ENCODE results near the gene LRRFIP2.

The LRRFIP2 gene

DNA sequence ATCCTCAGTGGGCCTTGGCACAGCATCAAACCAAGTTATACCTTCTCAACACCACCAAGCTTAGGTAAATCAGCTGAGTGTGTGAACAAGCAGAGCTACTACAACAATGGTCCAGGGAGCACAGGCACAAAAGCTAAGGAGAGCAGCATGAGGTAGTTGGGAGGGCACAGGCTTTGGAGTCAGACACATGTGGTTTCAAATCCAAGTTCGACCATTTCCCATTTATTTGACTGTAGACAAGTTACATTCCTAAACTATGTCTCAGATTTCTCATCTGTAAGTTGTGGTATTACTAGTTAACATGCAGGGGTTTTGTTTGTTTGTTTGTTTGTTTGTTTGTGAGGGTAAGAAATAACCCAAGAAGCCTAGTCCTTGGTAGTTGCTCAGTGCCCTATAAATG is 134.2 kb downstream of the LRRFIP2 start:
- H3K4me3 ChIP-seq (ENCODE audit: low read depth, low read length) = no peak overlapping the region
- TF ChIP-seq, protein P1, sequence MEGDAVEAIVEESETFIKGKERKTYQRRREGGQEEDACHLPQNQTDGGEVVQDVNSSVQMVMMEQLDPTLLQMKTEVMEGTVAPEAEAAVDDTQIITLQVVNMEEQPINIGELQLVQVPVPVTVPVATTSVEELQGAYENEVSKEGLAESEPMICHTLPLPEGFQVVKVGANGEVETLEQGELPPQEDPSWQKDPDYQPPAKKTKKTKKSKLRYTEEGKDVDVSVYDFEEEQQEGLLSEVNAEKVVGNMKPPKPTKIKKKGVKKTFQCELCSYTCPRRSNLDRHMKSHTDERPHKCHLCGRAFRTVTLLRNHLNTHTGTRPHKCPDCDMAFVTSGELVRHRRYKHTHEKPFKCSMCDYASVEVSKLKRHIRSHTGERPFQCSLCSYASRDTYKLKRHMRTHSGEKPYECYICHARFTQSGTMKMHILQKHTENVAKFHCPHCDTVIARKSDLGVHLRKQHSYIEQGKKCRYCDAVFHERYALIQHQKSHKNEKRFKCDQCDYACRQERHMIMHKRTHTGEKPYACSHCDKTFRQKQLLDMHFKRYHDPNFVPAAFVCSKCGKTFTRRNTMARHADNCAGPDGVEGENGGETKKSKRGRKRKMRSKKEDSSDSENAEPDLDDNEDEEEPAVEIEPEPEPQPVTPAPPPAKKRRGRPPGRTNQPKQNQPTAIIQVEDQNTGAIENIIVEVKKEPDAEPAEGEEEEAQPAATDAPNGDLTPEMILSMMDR (IDR thresholded peaks at IDR 0.05; ENCODE audit: insufficient read depth, low read depth, low read length, missing control alignments) = no peak
- DNase-seq (ENCODE audit: low read depth) = no peak

DNA sequence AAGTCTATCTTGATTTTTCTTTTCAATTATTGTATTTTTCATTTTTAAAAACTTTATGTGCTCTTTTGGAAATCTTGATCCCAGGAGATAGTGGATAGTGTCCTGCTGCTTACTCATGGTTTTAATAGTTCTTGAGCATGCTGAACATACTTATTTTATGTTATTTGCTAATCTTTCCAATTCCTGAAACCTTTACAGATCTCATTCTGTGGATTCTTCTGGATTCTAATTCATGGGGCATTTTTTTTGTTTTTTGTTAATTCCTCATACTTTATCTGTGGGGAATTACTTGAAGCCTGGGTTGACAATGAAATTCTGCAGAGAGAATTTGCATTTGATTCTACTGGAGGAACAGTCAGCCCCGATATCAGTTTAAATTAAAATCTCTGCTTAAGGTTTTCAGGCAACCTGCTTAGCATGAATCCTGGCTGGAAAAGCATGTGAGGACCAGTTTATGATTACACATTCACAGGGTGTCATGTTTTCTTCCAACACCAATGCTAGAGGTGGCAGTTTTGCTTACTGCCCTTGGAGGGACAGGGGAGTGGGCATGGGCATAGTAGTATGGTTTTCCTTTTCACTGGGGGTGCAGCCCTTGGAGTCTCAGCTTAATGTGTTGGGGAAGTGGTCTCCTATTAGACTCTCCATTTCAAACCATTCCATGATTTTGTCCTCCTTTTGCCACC is 135.1 kb downstream of the LRRFIP2 start:
- DNase-seq (ENCODE audit: low read depth) = no peak
- TF ChIP-seq, protein P1 (IDR thresholded peaks at IDR 0.05; ENCODE audit: insufficient read depth, low read depth, low read length, missing control alignments) = no peak
- H3K4me3 ChIP-seq (ENCODE audit: low read depth, low read length) = no peak overlapping the region

DNA sequence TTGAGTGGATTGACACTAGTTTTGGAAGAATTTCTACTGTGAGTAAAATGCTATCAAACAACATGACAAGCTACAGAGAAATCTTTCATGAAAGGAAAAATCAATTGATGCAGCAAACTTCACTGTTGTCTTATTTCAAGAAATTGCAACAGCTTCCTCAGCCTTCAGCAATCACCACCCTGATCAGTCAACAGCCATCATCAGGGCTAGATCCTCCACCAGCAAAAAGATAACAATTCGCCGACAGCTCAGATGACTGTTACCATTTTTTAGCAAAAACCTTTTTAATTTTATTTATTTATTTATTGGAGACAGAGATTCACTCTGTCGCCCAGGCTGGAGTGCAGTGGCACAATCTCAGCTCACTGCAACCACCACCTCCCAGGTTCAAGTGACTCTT is 137.0 kb downstream of the LRRFIP2 start:
- DNase-seq (ENCODE audit: low read depth) = no peak
- TF ChIP-seq, protein P1 (IDR thresholded peaks at IDR 0.05; ENCODE audit: insufficient read depth, low read depth, low read length, missing control alignments) = no peak

DNA sequence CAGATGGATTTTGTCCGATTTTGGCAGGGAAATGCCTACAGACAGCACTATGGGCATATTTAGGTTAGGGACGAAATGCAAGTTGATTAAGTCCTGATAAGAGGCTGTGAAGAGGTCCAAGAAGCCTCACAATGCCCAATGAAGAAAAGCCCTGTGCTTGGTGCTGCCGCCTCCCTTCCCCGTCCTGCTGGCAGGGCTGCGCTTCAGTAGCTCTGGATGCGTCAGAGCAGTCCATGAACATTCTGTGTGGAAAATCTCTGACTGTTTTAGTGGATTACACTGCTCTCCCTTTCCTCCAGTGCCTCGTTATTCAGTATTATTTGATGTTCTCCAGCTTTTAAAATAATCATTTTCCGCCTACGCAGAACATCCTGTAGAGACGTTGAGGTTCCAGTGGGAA is 141.4 kb downstream of the LRRFIP2 start:
- no peak overlapping the region for H3K4me3 ChIP-seq (ENCODE audit: low read depth, low read length)
- DNase-seq (ENCODE audit: low read depth) = no peak
- TF ChIP-seq, protein P1 (IDR thresholded peaks at IDR 0.05; ENCODE audit: insufficient read depth, low read depth, low read length, missing control alignments) = no peak

More for the DNA sequence above, 137.0 kb downstream of the LRRFIP2 start:
- no peak overlapping the region for H3K4me3 ChIP-seq (ENCODE audit: low read depth, low read length)

DNA sequence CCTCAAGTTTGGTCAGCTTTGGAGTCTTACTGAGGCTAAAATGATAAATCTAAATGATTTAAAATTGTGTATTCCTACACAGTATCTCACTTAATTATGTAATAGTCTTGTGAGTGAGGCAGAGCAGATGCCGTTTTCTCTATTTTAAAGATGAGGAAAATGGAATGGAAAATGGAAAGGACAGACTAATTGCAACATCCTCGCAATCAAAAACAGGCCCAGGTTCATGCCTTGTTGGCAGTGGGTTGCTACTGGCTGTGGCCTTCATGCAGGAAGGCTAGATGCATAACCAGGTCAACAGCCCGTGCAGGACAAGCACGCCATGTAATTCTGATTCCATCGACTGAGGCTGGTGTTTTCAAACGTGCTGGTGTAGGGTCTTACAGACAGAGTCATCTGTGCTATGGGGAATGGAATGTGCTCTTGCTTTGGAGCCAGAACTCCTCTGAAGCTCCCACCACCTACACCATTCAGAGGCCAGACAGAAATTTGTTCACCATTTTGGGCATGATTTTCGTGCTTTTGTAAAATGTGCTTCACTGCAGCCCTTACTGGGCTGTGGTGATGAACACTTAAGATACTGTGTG is 143.2 kb downstream of the LRRFIP2 start:
- TF ChIP-seq, protein P1 (IDR thresholded peaks at IDR 0.05; ENCODE audit: insufficient read depth, low read depth, low read length, missing control alignments) = no peak
- DNase-seq (ENCODE audit: low read depth) = no peak
- H3K4me3 ChIP-seq (ENCODE audit: low read depth, low read length) = no peak overlapping the region

DNA sequence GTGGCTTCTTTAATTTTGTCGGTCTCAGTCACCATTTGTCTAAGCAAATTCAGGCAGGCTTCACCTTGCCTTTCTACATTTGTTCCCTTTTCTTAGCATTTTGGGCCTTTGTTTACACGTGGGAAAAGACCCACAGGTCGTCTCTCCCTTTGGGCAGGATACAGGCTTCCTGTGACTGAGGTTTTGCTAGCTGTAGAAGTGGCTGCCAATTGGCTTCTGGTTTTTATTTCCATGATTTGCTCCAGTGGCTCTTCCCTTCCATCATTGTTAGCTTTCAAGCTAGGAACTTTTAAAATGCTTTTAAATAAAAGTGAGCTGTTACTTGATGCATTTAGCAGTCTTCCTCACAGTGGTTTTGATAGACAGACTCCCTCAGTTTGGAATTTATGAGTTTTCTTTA is 143.8 kb downstream of the LRRFIP2 start:
- no peak overlapping the region for H3K4me3 ChIP-seq (ENCODE audit: low read depth, low read length)
- no peak for DNase-seq (ENCODE audit: low read depth)
- TF ChIP-seq, protein P1 (IDR thresholded peaks at IDR 0.05; ENCODE audit: insufficient read depth, low read depth, low read length, missing control alignments) = no peak

Measured in GM12865 (cell line).